OCI-LY3 (cell line): ENCODE measurements around the gene CD63.

Experiments used
- H2AFZ ChIP-seq: fragments of 200-600, 300-600 bp; shearing (Covaris generic); 2 replicates; pipeline ENCODE4 v1.6.0; 2014; ENCODE audit warnings: antibody characterized with exemption, low read depth, low read length
- H3K27ac ChIP-seq: fragments of 200-600, 300-600 bp; sonication (generic); 2 replicates; pipeline ENCODE4 v1.5.1; 2014; ENCODE audit warnings: mild to moderate bottlenecking, low read length, moderate library complexity, mixed read lengths
- H3K27me3 ChIP-seq: fragments of 200-600, 300-600 bp; sonication (generic); 2 replicates; pipeline ENCODE4 v1.6.1; 2014; ENCODE audit warnings: low read depth, low read length, mixed read lengths
- H3K36me3 ChIP-seq: fragments of 200-600, 300-600 bp; sonication (generic); replicated peaks from 2 replicates; pipeline ENCODE3; 2014; ENCODE audit warnings: low read depth, low read length, mixed read lengths
- H3K4me1 ChIP-seq: fragments of 300-600, 200-600 bp; sonication (generic); 2 replicates; pipeline ENCODE4 v1.6.1; 2014; ENCODE audit warnings: low read length, mixed read lengths
- H3K4me2 ChIP-seq: fragments of 200-600, 300-600 bp; sonication (generic); 2 replicates; pipeline ENCODE4 v1.6.1; 2014; ENCODE audit warnings: low read length, mixed read lengths
- H3K4me3 ChIP-seq: fragments of 300-600, 200-600 bp; sonication (generic); 2 replicates; pipeline ENCODE4 v1.5.1; 2014; ENCODE audit warnings: antibody characterized with exemption, mild to moderate bottlenecking, low read length, moderate library complexity
- H3K79me2 ChIP-seq: fragments of 300-600, 200-600 bp; shearing (Covaris generic); 2 replicates; pipeline ENCODE4 v1.6.1; 2014; ENCODE audit warnings: mild to moderate bottlenecking, low read length, mixed read lengths
- H3K9ac ChIP-seq: fragments of 300-600, 200-600 bp; shearing (Covaris generic); 2 replicates; pipeline ENCODE4 v1.6.0; 2014; ENCODE audit warnings: mild to moderate bottlenecking, low read length, moderate library complexity
- H3K9me3 ChIP-seq: fragments of 200-600, 300-600 bp; shearing (Covaris generic); 2 replicates; pipeline ENCODE4 v1.6.1; 2014; ENCODE audit warnings: low read length, mixed read lengths; ENCODE audit not compliant: insufficient read depth
- H4K20me1 ChIP-seq: fragments of 200-600, 300-600 bp; sonication (generic); 2 replicates; pipeline ENCODE4 v1.6.1; 2016; ENCODE audit warnings: low read length, mixed read lengths; ENCODE audit not compliant: insufficient read depth
- CTCF ChIP-seq: fragments of 200-600, 300-600 bp; sonication (generic); IDR thresholded peaks from 2 replicates; pipeline ENCODE4 v1.5.1; 2014; ENCODE audit warnings: antibody characterized with exemption, low read length, low read depth
- EZH2phosphoT487 ChIP-seq: fragments of 200-600 bp; shearing (Covaris generic); IDR thresholded peaks from 2 replicates; pipeline ENCODE4 v1.6.1; 2018; ENCODE audit warnings: antibody characterized with exemption, mixed run types, low read depth

The CD63 gene

DNA sequence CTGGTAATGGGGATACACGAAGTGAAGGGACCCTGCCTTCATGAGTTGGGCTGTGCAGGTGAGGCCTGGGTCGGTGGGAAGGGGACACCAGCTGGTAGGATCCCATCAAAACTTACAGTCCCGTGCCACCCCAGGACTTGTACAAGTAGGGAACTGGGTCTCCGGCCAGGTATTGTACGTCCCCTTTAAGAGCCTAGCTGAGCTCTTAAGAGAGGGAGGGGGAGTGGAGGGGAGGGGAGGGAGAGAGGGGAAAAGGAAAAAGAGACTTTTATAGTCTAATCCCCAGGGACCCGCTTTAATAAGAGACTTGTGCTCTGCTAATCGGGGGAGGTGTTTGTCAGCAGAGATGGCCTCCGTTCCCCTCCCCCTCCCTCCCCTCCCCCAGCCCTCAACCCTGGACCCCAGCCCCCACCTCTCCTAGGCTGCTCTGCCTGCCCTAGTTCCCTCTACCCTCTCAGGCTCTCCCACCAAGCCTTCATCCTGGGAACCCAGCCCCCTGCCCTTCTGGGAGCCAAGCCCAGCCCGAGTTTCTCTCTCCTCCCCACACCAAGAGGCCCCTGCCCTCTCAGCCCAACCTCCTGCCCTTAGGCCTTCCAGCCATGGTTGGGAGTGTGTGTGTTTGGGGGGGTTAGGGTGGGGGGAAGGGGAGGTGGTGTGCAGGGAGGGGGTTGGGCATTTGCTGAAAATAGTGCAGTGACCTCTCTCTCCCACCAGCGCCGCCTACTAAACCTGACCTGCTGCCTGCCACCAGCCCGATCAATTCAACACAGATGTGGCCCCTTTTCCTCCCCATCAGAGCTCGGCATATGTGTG lies 16.8 kb upstream of the CD63 start:
- peaks cover 14% of the 10 kb centered on the region for H3K27me3 ChIP-seq
- H4K20me1 ChIP-seq = no peaks in the 10 kb centered on the region
- peaks cover 9% of the 10 kb centered on the region for H3K36me3 ChIP-seq
- peaks cover 18% of the 10 kb centered on the region for H3K4me1 ChIP-seq
- H3K9ac ChIP-seq = no peak overlapping the region
- H3K27ac ChIP-seq = no peak overlapping the region
- TF ChIP-seq CTCF (no peak), EZH2phosphoT487 (no peak)
- H3K4me3 ChIP-seq = no peak overlapping the region
- peak overlapping the region; percentile 30 for H3K4me2 ChIP-seq
- no peak overlapping the region for H2AFZ ChIP-seq
- no peaks in the 10 kb centered on the region for H3K9me3 ChIP-seq
- no peaks in the 10 kb centered on the region for H3K79me2 ChIP-seq

- Histone ChIP-seq H3K4me3 (peak overlapping the region; percentile 89), H3K79me2 (no peaks in the 10 kb centered on the region), H3K27ac (no peak overlapping the region), H3K4me1 (peaks cover 18% of the 10 kb centered on the region), H2AFZ (0 out of 2 replicates have a peak overlapping the region, but pooled peaks have one; percentile 32), H3K9ac (peak overlapping the region; percentile 61), H4K20me1 (no peaks in the 10 kb centered on the region), H3K4me2 (peak overlapping the region; percentile 99), H3K9me3 (no peaks in the 10 kb centered on the region), H3K27me3 (peaks cover 14% of the 10 kb centered on the region), H3K36me3 (peaks cover 5% of the 10 kb centered on the region)
- TF ChIP-seq EZH2phosphoT487 = no peak
- TF ChIP-seq CTCF = no peak
These were observed 15.7 kb upstream of the CD63 start for GRCh38 chr12:55744340-55745030.

DNA sequence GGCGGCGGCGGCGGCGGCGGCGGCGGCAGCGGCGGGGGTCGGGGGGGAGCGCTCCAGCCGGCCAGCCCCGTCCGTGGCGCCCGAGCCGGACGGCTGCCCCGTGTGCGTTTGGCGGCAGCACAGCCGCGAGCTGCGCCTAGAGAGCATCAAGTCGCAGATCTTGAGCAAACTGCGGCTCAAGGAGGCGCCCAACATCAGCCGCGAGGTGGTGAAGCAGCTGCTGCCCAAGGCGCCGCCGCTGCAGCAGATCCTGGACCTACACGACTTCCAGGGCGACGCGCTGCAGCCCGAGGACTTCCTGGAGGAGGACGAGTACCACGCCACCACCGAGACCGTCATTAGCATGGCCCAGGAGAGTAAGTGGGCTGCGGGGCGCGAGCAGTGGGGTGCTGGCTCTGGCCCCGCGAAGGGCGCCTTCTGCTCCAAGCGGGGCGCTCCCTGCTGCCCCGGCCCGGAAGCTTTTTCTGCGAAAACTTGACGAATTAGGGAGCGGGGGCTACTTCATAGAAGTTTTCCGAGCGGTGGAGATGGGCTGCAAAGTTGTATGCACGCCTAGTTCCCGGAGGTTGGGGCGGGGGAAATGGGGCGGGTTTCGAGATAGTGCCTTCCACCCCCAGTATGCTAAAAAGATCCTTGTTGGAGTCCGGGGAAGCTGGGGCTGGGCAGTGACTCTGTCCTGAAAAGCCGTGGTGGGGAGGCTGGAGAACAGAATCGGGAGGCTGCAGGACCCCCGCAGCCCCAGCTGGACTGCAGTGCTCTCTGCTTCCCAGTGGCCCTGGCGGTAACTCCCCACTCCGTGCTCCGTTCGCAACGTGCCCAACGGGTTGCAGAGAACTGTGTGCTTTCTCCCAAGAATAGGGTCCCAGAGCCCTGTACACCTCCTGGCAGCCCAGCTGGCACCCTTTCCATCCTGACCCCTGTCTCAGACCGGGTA lies 14.9 kb upstream of the CD63 start:
- H3K9me3 ChIP-seq = no peaks in the 10 kb centered on the region
- peak overlapping the region; percentile 99 for H3K4me2 ChIP-seq
- TF ChIP-seq CTCF (no peak), EZH2phosphoT487 (no peak)
- H3K27ac ChIP-seq = no peak overlapping the region
- no peaks in the 10 kb centered on the region for H3K36me3 ChIP-seq
- peak overlapping the region; percentile 89 for H3K4me3 ChIP-seq
- no peaks in the 10 kb centered on the region for H3K79me2 ChIP-seq
- H3K4me1 ChIP-seq = peaks cover 18% of the 10 kb centered on the region
- peaks cover 14% of the 10 kb centered on the region for H3K27me3 ChIP-seq
- H2AFZ ChIP-seq = 0 out of 2 replicates have a peak overlapping the region, but pooled peaks have one; percentile 33
- no peaks in the 10 kb centered on the region for H4K20me1 ChIP-seq
- H3K9ac ChIP-seq = peak overlapping the region; percentile 61
